GM23338 (cell line): ENCODE measurements around the gene HCN3. TPM values are rescaled to one million over a fixed set of nuclear protein-coding genes. Genes with fewer than 3 reads are reported as not detected.
"Not testable (repeated sequence)": the region's sequence is repeated elsewhere in the genome, so short reads cannot be mapped to it uniquely, and the experiment has no call there.

Experiments
- ATAC-seq: fragments of 200-7000 bp; cut with Tn5 transposase; 3 replicates; pipeline ENCODE4 v1.9.1; 2020
- DNase-seq: peaks from one replicate; pipeline ENCODE4 v3.0.0-alpha.2; 2015; ENCODE audit warnings: low spot score
- H2AFZ ChIP-seq: fragments of 200-600 bp; sonication (generic); 2 replicates; pipeline ENCODE4 v1.8.0; 2016; ENCODE audit warnings: antibody characterized with exemption, mild to moderate bottlenecking, moderate library complexity
- H3F3A ChIP-seq: fragments of 200-600 bp; sonication (generic); replicated peaks from 2 replicates; pipeline ENCODE4 v1.8.0; 2017; ENCODE audit warnings: antibody characterized with exemption, mixed run types, low read depth
- H3K27ac ChIP-seq: fragments of 200-600 bp; sonication (generic); 2 replicates; pipeline ENCODE4 v1.6.1; 2016; ENCODE audit warnings: low read depth
- H3K27me3 ChIP-seq: fragments of 200-600 bp; sonication (generic); 2 replicates; pipeline ENCODE4 v1.8.0; 2016; ENCODE audit warnings: mild to moderate bottlenecking, mixed run types, moderate library complexity; ENCODE audit not compliant: insufficient read depth
- H3K36me3 ChIP-seq: fragments of 200-600 bp; sonication (generic); 2 replicates; pipeline ENCODE4 v1.8.0; 2016; ENCODE audit warnings: mild to moderate bottlenecking; ENCODE audit not compliant: insufficient read depth
- H3K4me1 ChIP-seq: fragments of 200-600 bp; sonication (generic); 2 replicates; pipeline ENCODE4 v1.8.0; 2016; ENCODE audit warnings: mild to moderate bottlenecking, moderate library complexity; ENCODE audit not compliant: insufficient read depth
- H3K4me2 ChIP-seq: fragments of 200-600 bp; sonication (generic); 2 replicates; pipeline ENCODE4 v1.7.1; 2017; ENCODE audit warnings: mixed run types
- H3K4me3 ChIP-seq: fragments of 200-600 bp; sonication (generic); 2 replicates; pipeline ENCODE4 v1.6.1; 2016; ENCODE audit warnings: mixed run types
- H3K79me2 ChIP-seq: fragments of 200-600 bp; sonication (generic); replicated peaks from 2 replicates; pipeline ENCODE4 v1.8.0; 2017; ENCODE audit warnings: mild to moderate bottlenecking; ENCODE audit not compliant: insufficient read depth
- H3K9me2 ChIP-seq: fragments of 200-600 bp; sonication (generic); 2 replicates; pipeline ENCODE4 v1.8.0; 2017; ENCODE audit not compliant: insufficient read depth
- H4K20me1 ChIP-seq: fragments of 200-600 bp; sonication (generic); replicated peaks from 2 replicates; pipeline ENCODE4 v1.8.0; 2017; ENCODE audit warnings: mild to moderate bottlenecking; ENCODE audit not compliant: insufficient read depth
- H3K27ac Mint-ChIP-seq: 2 replicates; pipeline ENCODE4 v1.8.0; 2020; ENCODE audit warnings: inconsistent platforms, mild to moderate bottlenecking, moderate library complexity, mixed read lengths
- H3K27me3 Mint-ChIP-seq: 3 replicates; pipeline ENCODE4 v1.8.0; 2022; ENCODE audit warnings: low read depth, mild to moderate bottlenecking, moderate library complexity, mixed read lengths, inconsistent platforms; ENCODE audit not compliant: insufficient read depth, poor library complexity
- H3K36me3 Mint-ChIP-seq: 3 replicates; pipeline ENCODE4 v1.8.0; 2021; ENCODE audit warnings: low read depth, mild to moderate bottlenecking, inconsistent platforms, moderate library complexity, mixed read lengths
- H3K4me1 Mint-ChIP-seq: 3 replicates; pipeline ENCODE4 v1.8.0; 2020; ENCODE audit warnings: mild to moderate bottlenecking, inconsistent platforms, mixed read lengths
- H3K4me3 Mint-ChIP-seq: 3 replicates; pipeline ENCODE4 v1.8.0; 2021; ENCODE audit warnings: moderate library complexity, mild to moderate bottlenecking, inconsistent platforms, mixed read lengths
- H3K9me3 Mint-ChIP-seq: 3 replicates; pipeline ENCODE4 v1.8.0; 2020; ENCODE audit warnings: moderate library complexity, mild to moderate bottlenecking, inconsistent platforms, mixed read lengths
- CTCF ChIP-seq, 2 experiments: fragments of 200-600 bp in 1 of 2; sonication (generic) in 1 of 2; conservative IDR thresholded peaks; 2 replicates each; pipeline versions ENCODE4 v1.5.1 to v1.6.1; 2016 to 2017; ENCODE audit warnings: antibody characterized with exemption in 2 of 2, low read depth in 2 of 2, mild to moderate bottlenecking in 2 of 2, moderate library complexity in 1 of 2
- EZH2 ChIP-seq: fragments of 200-600 bp; sonication (generic); IDR thresholded peaks from one replicate; pipeline ENCODE4 v1.8.0; 2017; ENCODE audit warnings: antibody characterized with exemption, mild to moderate bottlenecking, low read depth; ENCODE audit not compliant: unreplicated experiment
- JUNB ChIP-seq: IDR thresholded peaks from one replicate; pipeline ENCODE4 v1.6.1; 2016; ENCODE audit warnings: antibody characterized with exemption; ENCODE audit not compliant: unreplicated experiment
- NANOG ChIP-seq: IDR thresholded peaks from 2 replicates; pipeline ENCODE4 v1.6.1; 2016; ENCODE audit warnings: antibody characterized with exemption, borderline replicate concordance
- POLR2AphosphoS5 ChIP-seq: IDR thresholded peaks from 2 replicates; pipeline ENCODE4 v1.6.1; 2016; ENCODE audit warnings: antibody characterized with exemption, low read depth
- STAT1 ChIP-seq: IDR thresholded peaks from one replicate; pipeline ENCODE4 v1.6.1; 2016; ENCODE audit warnings: antibody characterized with exemption; ENCODE audit not compliant: unreplicated experiment
- ZNF114 ChIP-seq: fragments of 250-450 bp; sonication (Bioruptor Pico); IDR thresholded peaks from 2 replicates; pipeline ENCODE4 v1.5.0; 2020; ENCODE audit warnings: mild to moderate bottlenecking, moderate library complexity
- ZNF331 ChIP-seq: fragments of 250-450 bp; sonication (Bioruptor Pico); IDR thresholded peaks from 2 replicates; pipeline ENCODE4 v1.5.0; 2020; ENCODE audit warnings: low read depth, mild to moderate bottlenecking, moderate library complexity
- ZNF462 ChIP-seq: fragments of 250-450 bp; sonication (Bioruptor Pico); IDR thresholded peaks from 2 replicates; pipeline ENCODE4 v1.5.0; 2020; ENCODE audit warnings: mild to moderate bottlenecking, moderate library complexity
- polyA plus RNA-seq: library from polyadenylated mRNA; unstranded; fragments of >200 nt; fragmentation: Nextera tagmentation; extraction: Ambion mirVana; gene quantifications from 2 replicates; pipeline ENCODE4 v1.2.1, GENCODE V29; 2016
- total RNA-seq: library from RNA; depleted of rRNA; stranded (reverse); fragments of >200 nt; shearing (Covaris generic); gene quantifications from 2 replicates; pipeline ENCODE4 v1.2.3, GENCODE V29; 2014

Gene HCN3
- total and polyA plus RNA-seq, 2 experiments from 2014 or later: 3.4 to 4.9 TPM

- Histone ChIP-seq H3K36me3 (peaks cover 16% of the 10 kb centered on the region), H3F3A (peaks cover 23% of the 10 kb centered on the region)
- not testable (repeated sequence) for H3K4me1 Mint-ChIP-seq, H3K4me3 Mint-ChIP-seq, H2AFZ ChIP-seq, H4K20me1 ChIP-seq, H3K27ac ChIP-seq, H3K4me1 ChIP-seq, H3K4me3 ChIP-seq, H3K9me2 ChIP-seq, H3K9me3 Mint-ChIP-seq, H3K4me2 ChIP-seq, H3K27me3 Mint-ChIP-seq, DNase-seq, H3K27ac Mint-ChIP-seq, H3K27me3 ChIP-seq, H3K79me2 ChIP-seq, ATAC-seq
- H3K36me3 Mint-ChIP-seq: peaks cover 32% of the 10 kb centered on the region
These were observed 51.6 kb downstream of the HCN3 start for GRCh38 chr1:155328856-155329255.

GRCh38 chr1:155329980-155330598, 52.8 kb downstream of the HCN3 start:
- Histone ChIP-seq H3K4me2 (no peak overlapping the region), H3K79me2 (0 out of 2 replicates have a peak, but pooled peaks cover 5% of the 10 kb centered on the region), H3K36me3 (peaks cover 16% of the 10 kb centered on the region), H3K9me2 (no peaks in the 10 kb centered on the region), H4K20me1 (peaks cover 8% of the 10 kb centered on the region), H2AFZ (no peak overlapping the region), H3K27me3 (no peaks in the 10 kb centered on the region), H3F3A (peaks cover 15% of the 10 kb centered on the region), H3K4me1 (peaks cover 5% of the 10 kb centered on the region; the same call in 1 of the 2 replicates), H3K4me3 (no peak overlapping the region), H3K27ac (no peak overlapping the region)
- H3K4me3 Mint-ChIP-seq: no peak overlapping the region
- no peak for ATAC-seq
- H3K36me3 Mint-ChIP-seq: peaks cover 36% of the 10 kb centered on the region
- no peak for DNase-seq
- no peaks in the 10 kb centered on the region for H3K9me3 Mint-ChIP-seq
- no peak for TF ChIP-seq NANOG
- TF ChIP-seq JUNB: no peak
- TF ChIP-seq STAT1: no peak
- no peaks in the 10 kb centered on the region for H3K27me3 Mint-ChIP-seq
- no peak overlapping the region for H3K27ac Mint-ChIP-seq
- peaks cover 9% of the 10 kb centered on the region for H3K4me1 Mint-ChIP-seq

GRCh38 chr1:155334962-155335361, 57.7 kb downstream of the HCN3 start:
- Histone ChIP-seq H3K4me2 (no peak overlapping the region), H3K27ac (no peak overlapping the region), H3K4me3 (no peak overlapping the region), H3K4me1 (no peaks in the 10 kb centered on the region), H3F3A (peaks cover 16% of the 10 kb centered on the region), H2AFZ (no peak overlapping the region), H4K20me1 (peaks cover 8% of the 10 kb centered on the region), H3K36me3 (peaks cover 14% of the 10 kb centered on the region), H3K9me2 (no peaks in the 10 kb centered on the region), H3K79me2 (no peaks in the 10 kb centered on the region), H3K27me3 (no peaks in the 10 kb centered on the region)
- Mint-ChIP-seq H3K9me3 (no peaks in the 10 kb centered on the region), H3K4me1 (no peaks in the 10 kb centered on the region), H3K4me3 (no peak overlapping the region), H3K27ac (no peak overlapping the region), H3K36me3 (peaks cover 33% of the 10 kb centered on the region), H3K27me3 (no peaks in the 10 kb centered on the region)
- DNase-seq: no peak
- ATAC-seq: no peak
- TF ChIP-seq STAT1 (no peak), CTCF (conservative IDR thresholded peaks at IDR 0.05; ENCODE audit: low read depth in 2 of 2) (no peak), ZNF114 (CRISPR knock-in tag) (no peak), EZH2 (no peak), JUNB (no peak), ZNF331 (no peak), POLR2AphosphoS5 (no peak), ZNF462 (no peak)
